HUES64 (cell line): ENCODE measurements around the gene ANKRD39.

Experiments used
- H3K27ac ChIP-seq: 2 replicates; pipeline ENCODE4 v1.7.0; 2013; ENCODE audit warnings: low read depth, low read length, inconsistent platforms
- H3K27me3 ChIP-seq: 2 replicates; pipeline ENCODE4 v1.6.1; 2013; ENCODE audit warnings: mild to moderate bottlenecking, low read length; ENCODE audit not compliant: insufficient read depth
- H3K36me3 ChIP-seq: 2 replicates; pipeline ENCODE4 v1.6.1; 2013; ENCODE audit warnings: mild to moderate bottlenecking, low read length; ENCODE audit not compliant: insufficient read depth
- H3K4me1 ChIP-seq: 2 replicates; pipeline ENCODE4 v1.6.1; 2013; ENCODE audit warnings: mild to moderate bottlenecking, low read length, moderate library complexity; ENCODE audit not compliant: insufficient read depth
- H3K4me3 ChIP-seq: 2 replicates; pipeline ENCODE4 v1.5.1; 2013; ENCODE audit warnings: mild to moderate bottlenecking, low read length, moderate library complexity
- H3K9ac ChIP-seq: 2 replicates; pipeline ENCODE4 v1.6.1; 2013; ENCODE audit warnings: mild to moderate bottlenecking, low read depth, low read length
- H3K9me3 ChIP-seq: 2 replicates; pipeline ENCODE4 v1.6.1; 2013; ENCODE audit warnings: low read depth, low read length; ENCODE audit not compliant: insufficient read depth
- WGBS: fragments of 150-250, 120-280 bp; methylation state at CpG from one replicate; pipeline ENCODE4 v1.1.7; 2013; ENCODE audit warnings: missing lambda C conversion rate; 5-methylcytosine and 5-hydroxymethylcytosine counted together

The ANKRD39 gene

GRCh38 chr2:96801786-96802595 lies 55.8 kb downstream of the ANKRD39 start:
- Histone ChIP-seq H3K9me3 (no peaks in the 10 kb centered on the region), H3K4me3 (no peak overlapping the region), H3K27me3 (no peaks in the 10 kb centered on the region), H3K27ac (no peak overlapping the region), H3K9ac (no peak overlapping the region), H3K36me3 (no peaks in the 10 kb centered on the region), H3K4me1 (no peaks in the 10 kb centered on the region)
- 90% methylated on average over 10 of the region's 10 CpGs for WGBS

GRCh38 chr2:96801005-96801785 lies 56.6 kb downstream of the ANKRD39 start:
- Histone ChIP-seq H3K36me3 (no peaks in the 10 kb centered on the region), H3K4me1 (no peaks in the 10 kb centered on the region), H3K9me3 (no peaks in the 10 kb centered on the region), H3K4me3 (no peak overlapping the region), H3K9ac (no peak overlapping the region), H3K27me3 (no peaks in the 10 kb centered on the region), H3K27ac (no peak overlapping the region)
- WGBS, result 62% methylated on average over 15 of the region's 15 CpGs

DNA sequence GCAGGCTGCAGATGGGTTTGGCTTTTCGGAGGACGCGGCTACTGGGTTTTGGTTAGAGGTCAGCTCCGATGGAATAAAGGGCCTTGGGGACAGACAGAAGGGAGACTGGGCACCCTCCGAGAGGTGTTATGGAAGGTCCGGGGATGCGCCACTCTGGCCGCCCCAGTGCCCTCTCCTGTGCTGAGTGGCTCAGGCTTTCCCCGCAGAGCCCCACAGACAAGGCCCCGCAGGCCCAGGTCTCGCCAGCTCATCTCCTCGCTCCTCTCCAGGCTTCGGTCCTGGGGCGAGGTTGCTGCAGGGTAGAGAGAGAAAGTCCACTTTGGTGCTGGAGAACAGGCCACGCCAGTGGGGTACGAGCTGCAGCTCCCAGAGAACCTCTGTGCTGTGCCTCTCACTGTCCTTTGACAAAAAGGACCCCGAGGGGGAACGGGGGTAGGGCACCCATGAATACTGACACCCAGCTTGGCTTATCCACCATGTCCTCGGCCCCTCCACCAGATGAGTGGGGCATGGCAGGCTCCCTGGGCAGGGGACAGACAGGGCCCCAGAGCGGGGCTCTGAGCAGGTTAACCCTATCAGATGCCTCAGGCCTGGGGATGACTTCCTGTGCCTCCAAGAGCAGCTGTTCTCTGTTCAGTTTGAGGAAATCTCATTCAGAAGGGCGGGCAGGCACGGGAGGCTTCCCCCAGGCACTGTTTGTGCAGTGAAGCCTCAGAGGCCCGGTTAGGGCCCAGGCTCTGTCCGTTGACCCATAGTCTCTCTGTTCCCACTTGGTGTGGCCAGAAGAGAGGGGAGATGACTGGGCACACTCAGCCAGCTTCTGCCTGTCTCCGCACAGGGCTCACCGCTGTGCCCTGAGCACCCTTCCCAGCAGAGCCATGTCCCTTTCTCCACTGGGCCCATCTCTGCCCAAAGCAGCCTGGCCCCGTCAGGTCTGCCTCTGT lies 57.5 kb downstream of the ANKRD39 start:
- no peaks in the 10 kb centered on the region for H3K9me3 ChIP-seq
- no peak overlapping the region for H3K9ac ChIP-seq
- 92% methylated on average over 27 of the region's 27 CpGs for WGBS
- H3K27me3 ChIP-seq, result no peaks in the 10 kb centered on the region
- H3K36me3 ChIP-seq, result no peaks in the 10 kb centered on the region
- no peak overlapping the region for H3K4me3 ChIP-seq
- H3K4me1 ChIP-seq, result no peaks in the 10 kb centered on the region
- H3K27ac ChIP-seq, result no peak overlapping the region

- no peaks in the 10 kb centered on the region for H3K27me3 ChIP-seq
- no peak overlapping the region for H3K4me3 ChIP-seq
- 93% methylated on average over 8 of the region's 8 CpGs for WGBS
- no peaks in the 10 kb centered on the region for H3K36me3 ChIP-seq
- H3K27ac ChIP-seq, result no peak overlapping the region
- no peaks in the 10 kb centered on the region for H3K9me3 ChIP-seq
- H3K4me1 ChIP-seq, result no peaks in the 10 kb centered on the region
- H3K9ac ChIP-seq, result no peak overlapping the region
These were observed 58.2 kb downstream of the ANKRD39 start for GRCh38 chr2:96799623-96799935.

DNA sequence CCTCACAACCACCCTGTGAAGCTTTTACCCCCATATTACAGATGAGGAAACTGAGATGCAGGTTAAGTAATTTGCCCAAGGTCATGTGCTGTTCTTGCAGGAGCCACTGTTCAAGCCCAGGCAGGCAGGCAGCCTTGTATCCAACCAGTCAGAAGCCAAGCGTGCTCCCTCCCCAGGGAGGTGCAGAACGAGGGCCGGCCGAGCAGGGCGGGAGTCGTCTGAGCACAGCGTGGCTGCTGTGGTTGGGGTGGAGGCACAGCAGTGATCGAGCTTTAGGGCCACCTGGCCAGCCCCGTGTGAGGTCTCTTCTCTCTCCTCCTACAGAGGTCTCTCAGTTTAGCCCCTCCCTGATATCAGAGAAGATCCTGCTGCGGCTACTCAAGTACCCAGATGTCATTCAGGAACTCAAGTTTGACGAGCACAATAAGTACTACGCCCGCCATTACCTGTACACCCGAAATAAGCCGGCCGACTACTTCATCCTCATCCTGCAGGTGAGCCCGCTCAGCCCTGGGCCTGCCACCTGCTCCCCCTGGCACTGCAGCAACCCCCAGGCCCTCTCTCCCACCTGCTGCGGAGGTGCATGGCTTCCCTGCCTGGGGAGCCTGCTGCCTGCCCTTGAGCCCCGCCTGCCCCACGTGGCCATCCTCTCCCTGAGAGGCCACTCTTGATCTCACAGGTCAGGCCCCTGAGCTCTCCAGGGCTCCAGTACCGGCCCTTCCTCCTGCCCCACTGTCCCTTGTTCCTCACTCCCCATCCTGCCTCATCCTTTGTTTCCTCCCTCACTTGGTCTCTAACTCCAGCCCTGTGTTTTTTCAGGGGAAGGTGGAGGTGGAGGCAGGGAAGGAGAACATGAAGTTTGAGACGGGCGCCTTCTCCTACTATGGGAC lies 58.8 kb downstream of the ANKRD39 start:
- WGBS, result 91% methylated on average over 23 of the region's 23 CpGs
- H3K36me3 ChIP-seq, result no peaks in the 10 kb centered on the region

More for the DNA sequence above, 58.8 kb downstream of the ANKRD39 start:
- H3K9ac ChIP-seq, result no peak overlapping the region
- H3K27me3 ChIP-seq, result no peaks in the 10 kb centered on the region
- no peaks in the 10 kb centered on the region for H3K4me1 ChIP-seq
- H3K9me3 ChIP-seq, result no peaks in the 10 kb centered on the region
- H3K27ac ChIP-seq, result no peak overlapping the region
- H3K4me3 ChIP-seq, result no peak overlapping the region
